ENCODE data around the gene MIEN1. TPM values are rescaled to one million over a fixed set of nuclear protein-coding genes. Genes with fewer than 3 reads are reported as not detected.

The MIEN1 gene
- polyA plus RNA-seq, 3 donors = 61.7 to 141 (median 124) TPM

- intact Hi-C loops (cut with micrococcal nuclease) = no loop called here
- no peak overlapping the region for H3K9ac ChIP-seq (ENCODE audit: insufficient read depth, low read length, poor library complexity, severe bottlenecking)
- peak overlapping the region in 1 of 7 donors; percentile 40 for H3K27ac Mint-ChIP-seq
Measured at GRCh38 chr17:39744075-39744835, 13.9 kb upstream of the MIEN1 start.

More at GRCh38 chr17:39744075-39744835, 13.9 kb upstream of the MIEN1 start:
- WGBS (ENCODE audit: insufficient coverage) = 92% methylated on average over 15 of the region's 16 CpGs
- H3K4me1 ChIP-seq (ENCODE audit: control insufficient read depth in 1 of 2, insufficient read depth in 2 of 2, low read length in 2 of 2) = peaks cover 5% of the 10 kb centered on the region in 2 donors
- H2AFZ ChIP-seq (ENCODE audit: insufficient read depth, low read depth, low read length, poor library complexity, severe bottlenecking) = no peak overlapping the region
- DNase-seq = no peak
- TF ChIP-seq CTCF (IDR thresholded peaks at IDR 0.05) = no peak
- Mint-ChIP-seq H3K36me3 (peaks cover 0 to 5% of the 10 kb centered on the region in 2 donors), H3K9me3 (peaks cover 0 to 7% (median 3%) of the 10 kb centered on the region in 7 donors), H3K4me3 (peak overlapping the region in 1 of 2 donors; percentile 21), H3K27me3 (ENCODE audit: low read depth in 3 of 3) (peaks cover 35 to 60% (median 48%) of the 10 kb centered on the region in 3 donors), H3K4me1 (peaks cover 4% of the 10 kb centered on the region)
- no peak overlapping the region for H3K4me2 ChIP-seq (replicated peaks; ENCODE audit: extremely low read depth, low read length, poor library complexity, severe bottlenecking)
- no peaks in the 10 kb centered on the region for H4K20me1 ChIP-seq (ENCODE audit: insufficient read depth, low read length)
- no peaks in the 10 kb centered on the region for H3K79me2 ChIP-seq (ENCODE audit: insufficient read depth, low read length)
- H3K27ac ChIP-seq (ENCODE audit: low read depth in 1 of 2, low read length in 2 of 2) = no peak overlapping the region
- H3K4me3 ChIP-seq (replicated peaks in 1 of 3; ENCODE audit: low read depth in 2 of 3, low read length in 3 of 3) = no peak overlapping the region
- peaks cover 0 to 7% of the 10 kb centered on the region in 2 donors for H3K9me3 ChIP-seq (replicated peaks in 1 of 2; ENCODE audit: control insufficient read depth in 1 of 2, insufficient read depth in 1 of 2, low read length in 2 of 2)
- no peaks in the 10 kb centered on the region for H3K36me3 ChIP-seq (replicated peaks in 1 of 2; ENCODE audit: control insufficient read depth in 1 of 2, insufficient read depth in 2 of 2, low read length in 2 of 2)
- peaks cover 10 to 30% of the 10 kb centered on the region in 2 donors for H3K27me3 ChIP-seq (ENCODE audit: control insufficient read depth in 2 of 2, insufficient read depth in 2 of 2, low read length in 2 of 2)
